Activated CD8-positive, alpha-beta T cell treated with anti-CD3 and anti-CD28 coated beads for 36 hours (primary cell): Measurements from ENCODE around the gene DNMT3A. TPM values are rescaled to one million over a fixed set of nuclear protein-coding genes. Genes with fewer than 3 reads are reported as not detected.

ENCODE experiments used
- ATAC-seq: fragments of 200-7000 bp; cut with Tn5 transposase; one replicate; pipeline ENCODE4 v1.10.0; 2021; ENCODE audit warnings: mild to moderate bottlenecking, moderate library complexity
- CTCF ChIA-PET: fragments of 350-600 bp; sonication (Branson Sonifier 250); formaldehyde crosslinking; loops from one replicate; lab custom pipeline; 2021; ENCODE audit warnings: antibody characterized with exemption; lab: Charles Lee
- POLR2A ChIA-PET: fragments of 350-600 bp; sonication (Branson Sonifier 250); formaldehyde crosslinking; loops from one replicate; lab custom pipeline; 2021; ENCODE audit warnings: antibody characterized with exemption; lab: Charles Lee
- DNase-seq: peaks from one replicate; pipeline ENCODE4 v3.0.0-alpha.2; 2020
- H3K27ac Mint-ChIP-seq: one replicate; pipeline ENCODE4 v1.8.0; 2021; ENCODE audit warnings: mild to moderate bottlenecking, mixed read lengths
- H3K27me3 Mint-ChIP-seq: one replicate; pipeline ENCODE4 v1.8.0; 2021; ENCODE audit warnings: mixed read lengths
- H3K36me3 Mint-ChIP-seq: one replicate; pipeline ENCODE4 v1.8.0; 2021; ENCODE audit warnings: low read depth, mixed read lengths
- H3K4me1 Mint-ChIP-seq: one replicate; pipeline ENCODE4 v1.8.0; 2021; ENCODE audit warnings: low read depth, mixed read lengths
- H3K4me3 Mint-ChIP-seq: one replicate; pipeline ENCODE4 v1.8.0; 2021; ENCODE audit warnings: mild to moderate bottlenecking, moderate library complexity, mixed read lengths
- H3K9me3 Mint-ChIP-seq: one replicate; pipeline ENCODE4 v1.8.0; 2021; ENCODE audit warnings: mixed read lengths
- CTCF ChIP-seq: fragments of 200-600 bp; IDR thresholded peaks from one replicate; pipeline ENCODE4 v1.8.0; 2022; ENCODE audit warnings: antibody characterized with exemption, mild to moderate bottlenecking
- intact Hi-C: fragments of 100-400 bp; cut with micrococcal nuclease; formaldehyde crosslinking; loops from one replicate; pipeline ENCODE4 v1.10.0; 2022
- total RNA-seq, 2 experiments: library from RNA; stranded (reverse); gene quantifications; one replicate each; pipeline ENCODE4 v1.2.3, GENCODE V29; 2021

Gene DNMT3A
- total RNA-seq, 2 experiments from 2014 or later = 84.8 to 97.8 TPM

DNA sequence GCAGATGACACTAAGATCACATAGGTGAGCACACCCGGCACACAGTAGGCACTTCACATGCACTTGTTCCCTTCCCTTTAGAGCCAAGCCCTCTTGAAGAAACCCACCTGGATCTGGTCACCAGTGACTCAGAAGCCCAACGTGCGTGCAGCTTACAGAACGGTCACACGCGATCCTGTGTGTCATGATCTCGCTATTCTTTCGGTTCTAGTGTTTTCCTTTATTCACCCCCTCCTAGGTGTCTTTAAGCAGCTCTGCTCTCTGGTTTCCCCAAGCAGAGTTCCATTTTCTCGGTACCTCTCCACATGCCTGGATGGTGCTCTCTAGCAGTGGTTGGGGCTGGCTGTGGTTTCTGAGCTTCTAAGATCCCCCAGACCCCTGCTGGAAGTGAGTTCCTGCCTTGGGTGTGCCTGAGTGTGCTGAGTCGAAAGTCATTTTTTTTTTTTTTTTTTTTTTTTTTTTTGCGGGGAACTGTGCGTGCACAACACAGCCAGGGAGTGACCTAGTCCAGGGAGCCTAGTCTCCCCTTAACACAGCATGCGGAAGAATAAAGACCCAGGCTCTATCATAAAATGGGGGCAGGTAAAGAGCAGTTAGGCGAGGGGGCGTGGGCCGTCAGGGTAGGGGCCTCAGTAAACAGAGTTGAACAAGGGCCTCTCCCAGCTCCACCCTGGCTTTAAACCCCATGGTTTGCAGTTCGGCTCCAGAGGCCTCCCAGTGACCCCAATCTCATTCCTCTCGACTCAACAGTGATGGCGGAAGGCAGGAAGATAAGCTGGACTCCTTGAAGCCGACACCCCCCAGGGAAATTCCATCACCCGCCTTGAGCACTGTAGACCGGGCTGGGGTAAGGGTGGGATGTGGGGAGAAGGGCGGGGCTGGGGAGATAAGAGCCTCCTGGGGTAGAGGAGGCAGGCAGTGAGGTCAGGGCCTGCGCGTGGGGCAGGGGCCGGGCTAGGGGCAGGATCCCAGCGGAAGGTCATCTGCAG lies 29.8 kb upstream of the DNMT3A start:
- H3K36me3 Mint-ChIP-seq = no peaks in the 10 kb centered on the region
- ChIA-PET CTCF (interaction anchor here (1.0 to 10.7 kb wide), 4 partner anchors 9 to 62 kb away, joined by 3 to 121 read pairs (median 4); no protein-coding TSS in a partner anchor), POLR2A (interaction anchor here (0.6 to 1.0 kb wide), 3 partner anchors 9 to 70 kb away, joined by 3 to 4 read pairs (median 3); no protein-coding TSS in a partner anchor)
- H3K27ac Mint-ChIP-seq = no peak overlapping the region
- ATAC-seq (no peak), DNase-seq (no peak)
- H3K9me3 Mint-ChIP-seq = no peaks in the 10 kb centered on the region
- H3K27me3 Mint-ChIP-seq = no peaks in the 10 kb centered on the region
- H3K4me3 Mint-ChIP-seq = no peak overlapping the region
- peaks cover 10% of the 10 kb centered on the region for H3K4me1 Mint-ChIP-seq
- TF ChIP-seq CTCF = no peak
- intact Hi-C loops = no loop called here

DNA sequence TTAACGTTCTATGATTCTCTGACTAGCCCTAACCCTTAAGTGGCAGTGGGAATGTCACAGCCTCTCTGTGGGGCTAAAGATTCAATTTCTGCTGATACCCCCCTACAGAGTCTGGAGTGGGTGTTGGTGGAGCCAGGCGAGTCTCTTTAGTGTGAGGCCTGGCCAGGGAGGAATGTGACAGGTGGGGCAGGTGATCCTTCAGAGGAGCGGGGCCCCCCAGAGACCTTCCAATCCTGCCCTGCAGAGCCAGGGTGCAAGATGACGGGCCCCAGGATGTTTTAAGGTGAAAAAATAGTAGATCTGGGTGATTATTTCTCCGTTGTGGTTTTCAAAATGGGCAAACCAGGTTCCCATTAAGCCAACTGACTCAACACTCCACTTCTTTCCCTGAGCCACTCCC lies 28.2 kb upstream of the DNMT3A start:
- intact Hi-C loops = no loop called here
- no peak for ATAC-seq

GRCh38 chr2:25369439-25369838 lies 27.7 kb upstream of the DNMT3A start:
- Mint-ChIP-seq H3K36me3 (no peaks in the 10 kb centered on the region), H3K27ac (no peak overlapping the region), H3K27me3 (no peaks in the 10 kb centered on the region), H3K9me3 (no peaks in the 10 kb centered on the region), H3K4me1 (peaks cover 3% of the 10 kb centered on the region), H3K4me3 (no peak overlapping the region)
- TF ChIP-seq CTCF = no peak
- CTCF ChIA-PET = interaction anchor here (1.7 kb wide), 1 partner anchor 27 kb away, joined by 4 read pairs; the partner anchor contains the start of gene DNMT3A
- intact Hi-C loops = no loop called here
- ATAC-seq (no peak), DNase-seq (no peak)
- POLR2A ChIA-PET = interaction anchor here (1.3 kb wide), 1 partner anchor 80 kb away, joined by 3 read pairs; no protein-coding TSS in a partner anchor

More for the DNA sequence above, 28.2 kb upstream of the DNMT3A start:
- Mint-ChIP-seq H3K36me3 (no peaks in the 10 kb centered on the region), H3K4me1 (peaks cover 3% of the 10 kb centered on the region), H3K27ac (no peak overlapping the region), H3K27me3 (no peaks in the 10 kb centered on the region), H3K4me3 (no peak overlapping the region), H3K9me3 (no peaks in the 10 kb centered on the region)
- CTCF ChIA-PET = interaction anchor here (1.7 kb wide), 1 partner anchor 27 kb away, joined by 4 read pairs; the partner anchor contains the start of gene DNMT3A
- DNase-seq = no peak
- POLR2A ChIA-PET = interaction anchor here (0.6 kb wide), 1 partner anchor 84 kb away, joined by 3 read pairs; no protein-coding TSS in a partner anchor
- TF ChIP-seq CTCF = no peak

GRCh38 chr2:25368660-25369059 lies 26.9 kb upstream of the DNMT3A start:
- Mint-ChIP-seq H3K4me3 (no peak overlapping the region), H3K27ac (no peak overlapping the region), H3K36me3 (no peaks in the 10 kb centered on the region), H3K27me3 (no peaks in the 10 kb centered on the region), H3K4me1 (peaks cover 5% of the 10 kb centered on the region), H3K9me3 (no peaks in the 10 kb centered on the region)
- ATAC-seq = no peak
- ChIA-PET POLR2A (interaction anchor here (1.3 to 1.6 kb wide), 2 partner anchors 21 to 80 kb away, joined by 3 to 5 read pairs; no protein-coding TSS in a partner anchor), CTCF (interaction anchor here (1.7 kb wide), 1 partner anchor 26 kb away, joined by 4 read pairs; the partner anchor contains the start of gene DNMT3A)
- TF ChIP-seq CTCF = no peak
- intact Hi-C loops = no loop called here
- DNase-seq = no peak
